Sigmoid colon (tissue), 4 donors: ENCODE results near the gene DHRS3.

ENCODE experiments used
- CTCF ChIP-seq, 4 experiments: fragments of 450-650 bp in 3 of 4; fragments of 200-600 bp in 1 of 4; IDR thresholded peaks; one replicate each; pipeline ENCODE4 v1.5.1; 2016 to 2019; ENCODE audit warnings: antibody characterized with exemption in 4 of 4, mild to moderate bottlenecking in 3 of 4, moderate library complexity in 2 of 4
- POLR2A ChIP-seq, 2 donors: fragments of 450-650 bp; IDR thresholded peaks; one replicate each; pipeline ENCODE4 v1.6.1; 2016; ENCODE audit warnings: antibody characterized with exemption in 2 of 2, mild to moderate bottlenecking in 2 of 2, moderate library complexity in 2 of 2
- POLR2AphosphoS5 ChIP-seq, 4 donors: sonication (generic); formaldehyde crosslinking; IDR thresholded peaks; one replicate each; pipeline ENCODE4 v1.6.1; 2017; ENCODE audit warnings: antibody characterized with exemption in 4 of 4

DNA sequence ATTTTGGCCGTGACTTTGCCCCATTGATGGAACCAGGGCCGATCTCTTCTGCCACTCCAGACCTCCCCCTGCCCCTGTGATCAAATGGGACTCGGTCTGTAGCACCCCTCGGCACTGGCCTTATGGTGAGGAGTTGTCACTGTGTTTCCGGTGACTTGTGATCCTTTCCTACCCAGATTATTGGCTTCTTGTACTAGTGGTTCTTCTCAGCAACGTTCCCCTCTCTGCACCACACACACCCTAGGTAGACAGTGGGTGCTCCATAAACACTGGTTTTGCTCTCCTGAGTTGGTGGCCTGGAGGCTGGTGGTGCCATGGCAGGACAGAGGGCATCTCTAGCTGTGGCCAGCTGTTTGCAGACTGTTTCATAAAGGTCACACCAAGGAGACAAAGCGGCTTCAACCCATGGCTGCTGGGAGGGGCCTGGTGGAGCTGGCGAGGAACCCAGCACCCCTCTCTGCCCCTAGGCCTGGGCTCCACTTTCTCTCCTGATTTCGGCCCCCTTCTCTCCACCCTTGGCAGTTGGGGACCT, 50.7 kb downstream of the DHRS3 start:
- no peak for TF ChIP-seq CTCF (IDR thresholded peaks at IDR 0.05)
- TF ChIP-seq POLR2AphosphoS5 (IDR thresholded peaks at IDR 0.05), result peak in 1 of 4 donors; percentile 10
- no peak for TF ChIP-seq POLR2A (IDR thresholded peaks at IDR 0.05)
